Measurements from ENCODE around the gene TET3. TPM values are rescaled to one million over a fixed set of nuclear protein-coding genes. Genes with fewer than 3 reads are reported as not detected.

TET3 gene
- total and polyA plus RNA-seq, 2 of the 4 experiments (the other 2 are of a cell fraction) = 1.6 to 1.8 TPM

- Histone ChIP-seq H3K18ac (ENCODE audit: low read depth, low read length) (no peak overlapping the region), H3K79me1 (ENCODE audit: low read depth in 1 of 2, low read length in 2 of 2) (peaks cover 0 to 3% of the 10 kb centered on the region in 2 experiments; a peak in 1 of 4 replicates), H3K36me3 (ENCODE audit: control insufficient read depth, insufficient read depth, low read length) (peaks cover 13% of the 10 kb centered on the region), H3K23ac (ENCODE audit: low read depth, low read length) (no peak overlapping the region), H2BK20ac (ENCODE audit: low read depth, low read length) (no peak overlapping the region), H2AK9ac (replicated peaks; ENCODE audit: low read depth, low read length, poor library complexity) (no peak overlapping the region), H3K27me3 (ENCODE audit: control insufficient read depth, insufficient read depth, low read length) (0 out of 2 replicates have a peak, but pooled peaks cover 2% of the 10 kb centered on the region), H4K20me1 (ENCODE audit: insufficient read depth, low read length) (peaks cover 4% of the 10 kb centered on the region), H2AK5ac (ENCODE audit: low read depth, low read length) (no peak overlapping the region), H3K56ac (ENCODE audit: extremely low read depth, insufficient read depth, low read length) (no peak overlapping the region), H3K9ac (ENCODE audit: low read depth, low read length) (no peak overlapping the region), H3K4me3 (ENCODE audit: insufficient read depth, low read depth, low read length) (no peak overlapping the region), H4K91ac (ENCODE audit: insufficient read depth, low read depth, low read length) (no peak overlapping the region), H3K4ac (ENCODE audit: low read depth, low read length) (no peak overlapping the region), H3K4me1 (ENCODE audit: control insufficient read depth, insufficient read depth, low read length) (no peaks in the 10 kb centered on the region), H2BK120ac (ENCODE audit: low read depth, low read length) (no peak overlapping the region), H2BK5ac (ENCODE audit: low read depth, low read length, poor library complexity, severe bottlenecking) (no peak overlapping the region), H2BK15ac (ENCODE audit: low read depth, low read length) (no peak overlapping the region), H3K9me1 (ENCODE audit: insufficient read depth, low read length) (peaks cover under 1% of the 10 kb centered on the region; the same call in 1 of the 2 replicates), H3K4me2 (ENCODE audit: low read depth, low read length) (no peak overlapping the region), H3K27ac (ENCODE audit: insufficient read depth, low read length) (no peak overlapping the region), H4K5ac (ENCODE audit: low read depth, low read length) (no peak overlapping the region), H3K9me3 (ENCODE audit: control insufficient read depth, insufficient read depth, low read length) (peaks cover 3% of the 10 kb centered on the region), H2AFZ (replicated peaks; ENCODE audit: low read length, poor library complexity) (no peak overlapping the region), H3K14ac (replicated peaks; ENCODE audit: low read depth, low read length) (no peak overlapping the region), H4K8ac (ENCODE audit: low read depth in 2 of 2, low read length in 2 of 2) (no peak overlapping the region)
- in situ Hi-C loops (cut with MboI; ENCODE audit: low sequenced_read_pairs) = no loop called here
- intact Hi-C loops (cut with micrococcal nuclease) = no loop called here
- dilution Hi-C loops (cut with HindIII; ENCODE audit: low sequenced_read_pairs, unreplicated experiment) = no loop called here
- ATAC-seq (ENCODE audit: low read depth) (no peak), DNase-seq (no peak)
- CTCF ChIA-PET = no interaction called here
- no TSS peak for BruUV-seq (replicated peaks)
- WGBS, 2 experiments (ENCODE audit: extremely low coverage in 2 of 2, insufficient read length in 1 of 2) = no CpG with 5 or more reads among the region's 12 CpGs
- TF ChIP-seq CTCF (conservative IDR thresholded peaks at IDR 0.05; ENCODE audit: low read depth, low read length) (no peak), CEBPB (IDR thresholded peaks at IDR 0.05; ENCODE audit: low read depth, low read length) (no peak), POLR2A (IDR thresholded peaks at IDR 0.05; ENCODE audit: low read depth, low read length) (no peak), MXI1 (IDR thresholded peaks at IDR 0.05; ENCODE audit: borderline replicate concordance, low read depth, low read length) (no peak), FOS (IDR thresholded peaks at IDR 0.05; ENCODE audit: low read depth, low read length) (no peak), CHD1 (IDR thresholded peaks at IDR 0.05; ENCODE audit: low read depth, low read length) (no peak), MAFK (IDR thresholded peaks at IDR 0.05; ENCODE audit: low read depth, low read length) (no peak), BHLHE40 (IDR thresholded peaks at IDR 0.05; ENCODE audit: low read depth, low read length) (no peak), RCOR1 (IDR thresholded peaks at IDR 0.05; ENCODE audit: insufficient replicate concordance, low read length) (no peak), NFE2L2 (IDR thresholded peaks at IDR 0.05; ENCODE audit: low read depth, low read length) (no peak), RAD21 (IDR thresholded peaks at IDR 0.05; ENCODE audit: low read length) (no peak)
- TF ChIP-seq, protein P1, sequence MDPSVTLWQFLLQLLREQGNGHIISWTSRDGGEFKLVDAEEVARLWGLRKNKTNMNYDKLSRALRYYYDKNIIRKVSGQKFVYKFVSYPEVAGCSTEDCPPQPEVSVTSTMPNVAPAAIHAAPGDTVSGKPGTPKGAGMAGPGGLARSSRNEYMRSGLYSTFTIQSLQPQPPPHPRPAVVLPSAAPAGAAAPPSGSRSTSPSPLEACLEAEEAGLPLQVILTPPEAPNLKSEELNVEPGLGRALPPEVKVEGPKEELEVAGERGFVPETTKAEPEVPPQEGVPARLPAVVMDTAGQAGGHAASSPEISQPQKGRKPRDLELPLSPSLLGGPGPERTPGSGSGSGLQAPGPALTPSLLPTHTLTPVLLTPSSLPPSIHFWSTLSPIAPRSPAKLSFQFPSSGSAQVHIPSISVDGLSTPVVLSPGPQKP (IDR thresholded peaks at IDR 0.05; ENCODE audit: borderline replicate concordance, low read depth, low read length) = no peak
- POLR2A ChIA-PET (ENCODE audit: unreplicated experiment) = interaction anchor here (0.6 kb wide), 1 partner anchor 1377 kb away, joined by 3 read pairs; no protein-coding TSS in a partner anchor
Measured at GRCh38 chr2:73961823-73962615, 22.7 kb upstream of the TET3 start.
